ENCODE measurements around the gene FOCAD.
A peak's percentile ranks its signal among the peaks of the same experiment; 100 is the strongest.

The FOCAD gene

GRCh38 chr9:20815923-20816703, 132.1 kb downstream of the FOCAD start:
- no peak for DNase-seq (ENCODE audit: low read depth)
- TF ChIP-seq CTCF (IDR thresholded peaks at IDR 0.05; ENCODE audit: control insufficient read depth, insufficient read depth, low read depth, low read length, missing control alignments) = no peak
- H3K4me3 ChIP-seq (ENCODE audit: control insufficient read depth, low read depth, low read length) = no peak overlapping the region

GRCh38 chr9:20823051-20823450, 139.0 kb downstream of the FOCAD start:
- no peak overlapping the region for H3K4me3 ChIP-seq (ENCODE audit: control insufficient read depth, low read depth, low read length)
- no peak for TF ChIP-seq CTCF (IDR thresholded peaks at IDR 0.05; ENCODE audit: control insufficient read depth, insufficient read depth, low read depth, low read length, missing control alignments)
- DNase-seq (ENCODE audit: low read depth) = peak; percentile 20

- no peak overlapping the region for H3K4me3 ChIP-seq (ENCODE audit: control insufficient read depth, low read depth, low read length)
- TF ChIP-seq CTCF (IDR thresholded peaks at IDR 0.05; ENCODE audit: control insufficient read depth, insufficient read depth, low read depth, low read length, missing control alignments) = no peak
- no peak for DNase-seq (ENCODE audit: low read depth)
Measured at GRCh38 chr9:20831028-20831427, 147.0 kb downstream of the FOCAD start.

GRCh38 chr9:20832775-20833174, 148.7 kb downstream of the FOCAD start:
- DNase-seq (ENCODE audit: low read depth) = no peak
- TF ChIP-seq CTCF (IDR thresholded peaks at IDR 0.05; ENCODE audit: control insufficient read depth, insufficient read depth, low read depth, low read length, missing control alignments) = no peak
- H3K4me3 ChIP-seq (ENCODE audit: control insufficient read depth, low read depth, low read length) = no peak overlapping the region

GRCh38 chr9:20835377-20836286, 151.6 kb downstream of the FOCAD start:
- no peak for DNase-seq (ENCODE audit: low read depth)
- TF ChIP-seq CTCF (IDR thresholded peaks at IDR 0.05; ENCODE audit: control insufficient read depth, insufficient read depth, low read depth, low read length, missing control alignments) = no peak
- H3K4me3 ChIP-seq (ENCODE audit: control insufficient read depth, low read depth, low read length) = no peak overlapping the region

GRCh38 chr9:20837166-20837565, 153.1 kb downstream of the FOCAD start:
- no peak for TF ChIP-seq CTCF (IDR thresholded peaks at IDR 0.05; ENCODE audit: control insufficient read depth, insufficient read depth, low read depth, low read length, missing control alignments)
- H3K4me3 ChIP-seq (ENCODE audit: control insufficient read depth, low read depth, low read length) = no peak overlapping the region
- no peak for DNase-seq (ENCODE audit: low read depth)

All from AG09309 (cell line).